OCI-LY1 (cell line): Measurements from ENCODE around the gene TMEM107.

Experiments used
- H2AFZ ChIP-seq: fragments of 200-600 bp; sonication (generic), shearing (Covaris generic); 2 replicates; pipeline ENCODE4 v1.6.0; 2014; ENCODE audit warnings: antibody characterized with exemption, mild to moderate bottlenecking, low read length
- H3F3A ChIP-seq: fragments of 200-600 bp; sonication (generic), shearing (Covaris generic); 2 replicates; pipeline ENCODE4 v1.6.0; 2014; ENCODE audit warnings: mild to moderate bottlenecking, antibody characterized with exemption, low read length, moderate library complexity; ENCODE audit not compliant: insufficient read depth
- H3K27ac ChIP-seq: fragments of 200-600 bp; sonication (generic); 2 replicates; pipeline ENCODE4 v1.5.1; 2014; ENCODE audit warnings: low read length, mixed run types, mild to moderate bottlenecking, low read depth; ENCODE audit not compliant: poor library complexity, severe bottlenecking
- H3K27me3 ChIP-seq: fragments of 200-600 bp; sonication (generic); 2 replicates; pipeline ENCODE4 v1.6.0; 2014; ENCODE audit warnings: antibody characterized with exemption, mild to moderate bottlenecking, low read length, moderate library complexity; ENCODE audit not compliant: insufficient read depth
- H3K36me3 ChIP-seq: fragments of 200-600 bp; sonication (generic); 2 replicates; pipeline ENCODE4 v1.6.1; 2014; ENCODE audit warnings: mild to moderate bottlenecking, antibody characterized with exemption, low read length, moderate library complexity, mixed read lengths; ENCODE audit not compliant: insufficient read depth
- H3K4me1 ChIP-seq: fragments of 200-600 bp; sonication (generic); 2 replicates; pipeline ENCODE4 v1.5.1; 2014; ENCODE audit warnings: mild to moderate bottlenecking, low read length, moderate library complexity; ENCODE audit not compliant: insufficient read depth, severe bottlenecking
- H3K4me2 ChIP-seq: fragments of 200-600 bp; sonication (generic), shearing (Covaris generic); 2 replicates; pipeline ENCODE4 v1.6.1; 2014; ENCODE audit warnings: low read length
- H3K4me3 ChIP-seq: fragments of 200-600 bp; sonication (generic); 2 replicates; pipeline ENCODE4 v1.5.1; 2014; ENCODE audit warnings: low read length, low read depth, mild to moderate bottlenecking, mixed read lengths; ENCODE audit not compliant: poor library complexity, severe bottlenecking
- H3K79me2 ChIP-seq: fragments of 200-600 bp; shearing (Covaris generic); 2 replicates; pipeline ENCODE4 v1.6.1; 2016; ENCODE audit warnings: mixed run types, low read length, mixed read lengths; ENCODE audit not compliant: insufficient read depth
- H3K9ac ChIP-seq: fragments of 200-600 bp; sonication (generic), shearing (Covaris generic); 2 replicates; pipeline ENCODE4 v1.6.1; 2014; ENCODE audit warnings: mild to moderate bottlenecking, low read length, mixed read lengths
- H3K9me2 ChIP-seq: fragments of 200-600 bp; sonication (generic), shearing (Covaris generic); 2 replicates; pipeline ENCODE4 v1.6.1; 2014; ENCODE audit warnings: low read depth, mild to moderate bottlenecking, low read length, mixed read lengths
- H3K9me3 ChIP-seq: fragments of 200-600 bp; shearing (Covaris generic); 2 replicates; pipeline ENCODE4 v1.6.1; 2014; ENCODE audit warnings: low read length, mixed read lengths
- H4K20me1 ChIP-seq: fragments of 200-600 bp; sonication (generic), shearing (Covaris generic); 2 replicates; pipeline ENCODE4 v1.6.0; 2016; ENCODE audit warnings: mild to moderate bottlenecking, low read length; ENCODE audit not compliant: insufficient read depth
- EZH2 ChIP-seq: fragments of 200-600 bp; sonication (generic), shearing (Covaris generic); IDR thresholded peaks from 2 replicates; pipeline ENCODE4 v1.8.0; 2017; ENCODE audit warnings: borderline replicate concordance, mixed run types, mild to moderate bottlenecking, antibody characterized with exemption, low read length, moderate library complexity, mixed read lengths
- TF ChIP-seq, protein P1 (sequence below): fragments of 200-600 bp; sonication (generic), shearing (Covaris generic); IDR thresholded peaks from 2 replicates; pipeline ENCODE4 v1.5.1; 2017; ENCODE audit warnings: mild to moderate bottlenecking, antibody characterized with exemption, low read length, moderate library complexity, mixed read lengths

The TMEM107 gene

DNA sequence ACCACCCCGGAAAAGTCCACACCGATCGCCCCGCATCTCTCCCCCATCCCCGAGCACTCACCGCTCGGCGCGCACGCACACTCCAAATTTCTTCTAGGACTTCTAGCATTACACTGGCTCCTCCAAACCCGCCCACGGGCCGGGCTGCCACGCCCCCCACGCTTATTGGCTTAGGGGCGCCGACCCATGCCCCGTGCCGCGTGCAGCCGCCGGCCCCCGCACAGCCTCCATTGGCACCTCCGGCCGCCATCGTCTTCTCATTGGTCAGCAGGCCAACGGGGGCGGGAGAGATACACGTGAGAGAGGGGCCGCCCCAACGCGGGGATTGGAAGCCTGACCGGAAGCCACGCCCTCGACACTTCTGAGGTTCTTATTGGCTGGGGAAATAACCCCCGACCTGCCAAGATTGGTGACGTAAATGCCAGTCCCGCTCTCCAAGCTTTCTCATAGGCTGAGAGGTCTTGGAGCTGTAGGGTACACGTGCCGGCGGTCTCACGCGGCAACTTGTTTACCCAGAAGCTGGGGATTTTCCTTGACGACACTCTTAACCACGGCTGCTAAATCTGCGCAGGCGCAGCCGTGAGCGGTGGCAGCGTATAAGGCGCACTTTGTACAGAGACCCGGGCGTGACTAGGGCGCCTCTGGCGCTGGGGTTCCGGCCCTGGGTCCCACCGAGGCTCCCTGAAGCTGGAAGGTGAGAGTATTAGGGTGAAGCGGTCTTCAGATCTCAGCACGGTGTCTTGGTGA lies 19.8 kb downstream of the TMEM107 start:
- Histone ChIP-seq H3K36me3 (peaks cover 23% of the 10 kb centered on the region), H3K9me2 (no peaks in the 10 kb centered on the region), H4K20me1 (no peaks in the 10 kb centered on the region), H3K79me2 (no peaks in the 10 kb centered on the region), H3K9ac (peak overlapping the region; percentile 71), H3K4me1 (peaks cover 65% of the 10 kb centered on the region), H2AFZ (no peak overlapping the region), H3K9me3 (no peaks in the 10 kb centered on the region), H3F3A (no peaks in the 10 kb centered on the region), H3K4me2 (peak overlapping the region; percentile 84), H3K4me3 (peak overlapping the region; percentile 69), H3K27me3 (no peaks in the 10 kb centered on the region), H3K27ac (peak overlapping the region; percentile 90)
- TF ChIP-seq, protein P1, sequence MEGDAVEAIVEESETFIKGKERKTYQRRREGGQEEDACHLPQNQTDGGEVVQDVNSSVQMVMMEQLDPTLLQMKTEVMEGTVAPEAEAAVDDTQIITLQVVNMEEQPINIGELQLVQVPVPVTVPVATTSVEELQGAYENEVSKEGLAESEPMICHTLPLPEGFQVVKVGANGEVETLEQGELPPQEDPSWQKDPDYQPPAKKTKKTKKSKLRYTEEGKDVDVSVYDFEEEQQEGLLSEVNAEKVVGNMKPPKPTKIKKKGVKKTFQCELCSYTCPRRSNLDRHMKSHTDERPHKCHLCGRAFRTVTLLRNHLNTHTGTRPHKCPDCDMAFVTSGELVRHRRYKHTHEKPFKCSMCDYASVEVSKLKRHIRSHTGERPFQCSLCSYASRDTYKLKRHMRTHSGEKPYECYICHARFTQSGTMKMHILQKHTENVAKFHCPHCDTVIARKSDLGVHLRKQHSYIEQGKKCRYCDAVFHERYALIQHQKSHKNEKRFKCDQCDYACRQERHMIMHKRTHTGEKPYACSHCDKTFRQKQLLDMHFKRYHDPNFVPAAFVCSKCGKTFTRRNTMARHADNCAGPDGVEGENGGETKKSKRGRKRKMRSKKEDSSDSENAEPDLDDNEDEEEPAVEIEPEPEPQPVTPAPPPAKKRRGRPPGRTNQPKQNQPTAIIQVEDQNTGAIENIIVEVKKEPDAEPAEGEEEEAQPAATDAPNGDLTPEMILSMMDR = no peak; the same call in 1 of the 2 replicates
- TF ChIP-seq EZH2 = no peak

DNA sequence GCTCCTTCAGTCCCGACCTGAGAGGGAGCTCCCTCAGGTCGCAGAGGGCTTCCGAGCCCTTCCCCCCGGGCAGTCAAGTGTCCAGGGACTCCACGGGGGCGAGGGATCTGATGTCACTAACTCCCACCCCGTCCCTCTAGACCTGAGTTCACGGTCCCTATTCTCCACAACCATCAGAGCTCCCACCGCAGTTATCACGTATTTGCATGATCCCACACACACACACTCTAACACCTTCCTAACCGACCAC lies 20.3 kb downstream of the TMEM107 start:
- TF ChIP-seq, protein P1 = no peak
- no peak for TF ChIP-seq EZH2
- no peaks in the 10 kb centered on the region for H3K79me2 ChIP-seq
- peak overlapping the region; percentile 64 for H3K9ac ChIP-seq
- H3K4me1 ChIP-seq = peaks cover 63% of the 10 kb centered on the region
- H3K4me3 ChIP-seq = peak overlapping the region; percentile 69
- no peaks in the 10 kb centered on the region for H3K27me3 ChIP-seq
- peak overlapping the region; percentile 84 for H3K4me2 ChIP-seq
- peaks cover 18% of the 10 kb centered on the region for H3K36me3 ChIP-seq
- H3K9me3 ChIP-seq = no peaks in the 10 kb centered on the region
- H2AFZ ChIP-seq = no peak overlapping the region
- peak overlapping the region; percentile 63 for H3K27ac ChIP-seq
- H4K20me1 ChIP-seq = no peaks in the 10 kb centered on the region
- H3F3A ChIP-seq = no peaks in the 10 kb centered on the region
- H3K9me2 ChIP-seq = no peaks in the 10 kb centered on the region

DNA sequence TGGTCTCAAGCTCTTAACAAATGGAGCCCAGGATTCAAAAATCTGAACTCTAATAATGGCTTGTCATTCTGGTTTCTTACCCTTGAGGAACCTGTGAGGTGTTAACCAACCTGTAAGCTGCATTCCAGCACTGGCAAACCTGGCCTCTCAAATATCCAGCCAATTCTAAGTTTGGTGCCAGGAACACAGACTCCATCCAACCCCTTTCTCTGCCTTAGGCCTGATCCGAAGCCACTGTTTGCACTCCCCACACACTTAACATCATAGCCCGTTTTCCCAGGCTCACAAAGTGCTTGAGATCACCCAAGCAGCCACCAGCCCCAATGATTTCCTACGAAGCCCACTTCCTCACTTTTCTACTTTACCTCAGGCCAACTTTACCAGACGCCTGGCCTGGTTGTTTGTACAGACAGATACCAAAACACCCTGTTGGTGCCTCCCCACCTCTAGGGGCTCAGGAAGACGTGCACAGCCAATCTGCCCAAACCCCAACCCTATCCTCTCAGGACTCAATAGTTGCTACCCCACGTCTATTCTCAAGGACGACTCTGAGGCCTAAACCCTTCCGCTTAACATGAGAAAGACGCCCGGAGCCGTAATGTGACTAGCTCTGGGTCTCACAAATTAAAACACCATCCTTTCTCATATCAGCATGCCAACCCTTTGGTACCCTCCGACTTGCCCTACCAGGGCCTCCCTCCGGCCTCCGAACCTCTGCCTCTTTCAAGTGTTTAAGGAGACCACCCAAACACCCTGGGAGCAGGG lies 20.8 kb downstream of the TMEM107 start:
- Histone ChIP-seq H3K27ac (peak overlapping the region; percentile 63), H3F3A (no peaks in the 10 kb centered on the region), H3K27me3 (no peaks in the 10 kb centered on the region), H4K20me1 (no peaks in the 10 kb centered on the region), H2AFZ (no peak overlapping the region), H3K36me3 (peaks cover 15% of the 10 kb centered on the region), H3K4me3 (peak overlapping the region; percentile 69), H3K4me1 (peaks cover 63% of the 10 kb centered on the region), H3K9me3 (no peaks in the 10 kb centered on the region), H3K9me2 (no peaks in the 10 kb centered on the region), H3K9ac (peak overlapping the region; percentile 64), H3K4me2 (peak overlapping the region; percentile 84), H3K79me2 (no peaks in the 10 kb centered on the region)
- TF ChIP-seq, protein P1 = no peak
- no peak for TF ChIP-seq EZH2
